Measurements from ENCODE around the gene C11orf98.
"Not testable (repeated sequence)": the region's sequence is repeated elsewhere in the genome, so short reads cannot be mapped to it uniquely, and the experiment has no call there.

The C11orf98 gene

GRCh38 chr11:62665075-62665598 lies at the start of gene C11orf98, which contains the start of gene CSKMT:
Gene C11orf98, minus strand, starts transcription at chr11:62665210. Its CDS starts 41 bp downstream, at chr11:62665169.
Gene CSKMT, plus strand, starts transcription at chr11:62665312. Its CDS starts 568 bp downstream, at chr11:62665880.
- peak; percentile 91 for DNase-seq

- DNase-seq, result no peak
These were observed 48.3 kb upstream of the C11orf98 start for GRCh38 chr11:62713343-62713742.

DNA sequence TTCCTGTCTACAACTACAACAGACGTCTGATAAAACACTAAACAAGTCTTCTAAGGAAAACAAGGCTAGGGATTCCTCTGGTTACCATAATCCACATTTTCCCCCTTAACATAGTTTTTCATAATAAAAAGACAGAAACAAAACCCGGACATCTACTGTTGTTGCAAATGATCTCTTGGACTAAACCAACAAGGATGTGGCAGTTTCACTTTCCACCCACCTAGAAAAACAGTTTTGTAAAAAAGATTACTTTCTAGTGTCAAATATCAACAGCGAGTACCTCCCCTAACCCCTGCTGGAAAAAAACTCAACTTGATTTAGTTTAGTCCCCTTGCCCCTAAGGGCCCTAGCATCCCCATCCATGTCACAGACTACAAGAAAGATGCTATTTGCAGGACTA lies 47.9 kb upstream of the C11orf98 start:
- no peak for DNase-seq

- DNase-seq, result no peak
These were observed 47.3 kb upstream of the C11orf98 start for GRCh38 chr11:62712276-62712812.

GRCh38 chr11:62710001-62710345 lies 45.0 kb upstream of the C11orf98 start:
- DNase-seq, result no peak

DNA sequence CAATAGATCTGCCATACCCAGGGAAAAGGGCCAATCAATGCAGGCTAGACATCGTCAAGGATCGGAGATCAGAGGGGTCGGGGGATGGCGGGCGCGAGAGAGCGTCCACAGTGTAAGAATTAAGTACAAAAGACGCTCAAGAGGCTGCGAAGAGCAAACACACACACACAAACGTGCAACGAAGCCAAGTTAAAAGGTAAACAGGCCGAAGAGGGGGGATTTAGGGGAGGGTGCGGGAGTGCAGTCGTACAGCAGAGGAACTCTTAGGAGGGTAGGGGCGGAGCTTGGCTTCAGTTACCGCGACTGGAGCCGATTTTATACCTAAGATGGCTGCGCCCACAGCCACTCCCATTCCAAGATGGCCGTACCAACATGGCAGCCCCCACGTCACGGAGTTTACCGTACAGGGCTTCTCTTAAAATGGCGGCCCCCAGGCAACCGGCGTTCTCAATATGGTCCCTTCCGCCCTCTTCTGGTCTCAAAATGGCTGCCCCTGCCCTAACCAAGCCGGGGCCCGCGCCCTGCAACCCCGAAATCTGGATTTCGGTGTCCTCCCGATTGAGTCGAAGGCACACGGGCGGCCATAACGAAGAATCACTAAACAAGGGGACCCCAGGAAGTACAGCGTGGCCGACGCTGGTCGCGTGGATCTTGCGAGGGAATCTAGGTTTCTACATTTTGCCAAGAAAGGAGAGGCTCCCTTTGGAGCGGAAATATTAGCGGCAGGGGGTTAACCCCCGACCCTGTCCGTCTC lies 44.4 kb upstream of the C11orf98 start:
- DNase-seq, result peak; percentile 99

DNA sequence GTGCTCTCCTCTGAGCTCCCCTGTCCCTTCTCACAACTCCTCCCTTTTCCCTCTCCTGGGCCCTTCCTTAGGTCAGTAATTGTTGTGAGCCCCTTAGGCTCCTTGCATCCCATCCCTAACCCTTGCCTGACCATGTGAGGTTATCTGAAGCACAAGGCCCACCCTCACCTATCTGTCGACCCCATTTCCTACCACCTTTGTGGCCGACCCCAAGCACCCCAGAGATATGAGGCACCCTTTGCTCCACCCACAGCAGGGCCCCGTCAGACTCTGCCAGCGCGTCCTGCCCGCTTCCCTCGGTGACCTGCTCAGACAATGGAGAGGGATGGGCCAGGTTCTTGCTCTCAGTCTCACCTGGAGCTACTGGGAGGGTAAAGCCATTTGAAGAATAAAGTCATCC lies 43.8 kb upstream of the C11orf98 start:
- peak; percentile 59 for DNase-seq

- DNase-seq, result no peak
These were observed 43.4 kb upstream of the C11orf98 start for GRCh38 chr11:62708392-62708791.

GRCh38 chr11:62707277-62707861 lies 42.4 kb upstream of the C11orf98 start, which contains the start of the genes BSCL2 and GNG3:
Gene BSCL2, minus strand, starts transcription at chr11:62707424. Its CDS starts 229 bp downstream, at chr11:62707195.
Gene GNG3, plus strand, starts transcription at chr11:62707676. Its CDS starts 620 bp downstream, at chr11:62708296.
- no peak for DNase-seq

DNA sequence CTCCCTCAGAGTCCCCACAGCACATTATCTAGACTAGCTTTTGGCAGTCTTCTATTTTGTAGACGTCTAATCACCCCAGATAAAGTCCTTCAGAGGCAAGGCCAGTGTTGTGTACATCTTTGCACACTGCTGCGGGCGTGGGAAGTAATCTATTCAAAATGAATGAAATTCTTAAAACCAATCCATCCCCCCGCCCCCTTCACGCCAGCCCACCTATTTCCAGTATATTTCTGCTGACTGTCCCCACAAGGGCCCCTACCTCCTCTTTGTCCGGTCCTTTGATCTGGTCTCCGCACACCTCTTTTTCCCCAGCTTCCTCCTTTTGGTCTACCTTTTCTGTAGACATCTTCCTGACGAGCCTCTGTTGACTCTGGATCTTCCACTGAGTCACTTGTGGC lies 41.8 kb upstream of the C11orf98 start:
- no peak for DNase-seq

DNA sequence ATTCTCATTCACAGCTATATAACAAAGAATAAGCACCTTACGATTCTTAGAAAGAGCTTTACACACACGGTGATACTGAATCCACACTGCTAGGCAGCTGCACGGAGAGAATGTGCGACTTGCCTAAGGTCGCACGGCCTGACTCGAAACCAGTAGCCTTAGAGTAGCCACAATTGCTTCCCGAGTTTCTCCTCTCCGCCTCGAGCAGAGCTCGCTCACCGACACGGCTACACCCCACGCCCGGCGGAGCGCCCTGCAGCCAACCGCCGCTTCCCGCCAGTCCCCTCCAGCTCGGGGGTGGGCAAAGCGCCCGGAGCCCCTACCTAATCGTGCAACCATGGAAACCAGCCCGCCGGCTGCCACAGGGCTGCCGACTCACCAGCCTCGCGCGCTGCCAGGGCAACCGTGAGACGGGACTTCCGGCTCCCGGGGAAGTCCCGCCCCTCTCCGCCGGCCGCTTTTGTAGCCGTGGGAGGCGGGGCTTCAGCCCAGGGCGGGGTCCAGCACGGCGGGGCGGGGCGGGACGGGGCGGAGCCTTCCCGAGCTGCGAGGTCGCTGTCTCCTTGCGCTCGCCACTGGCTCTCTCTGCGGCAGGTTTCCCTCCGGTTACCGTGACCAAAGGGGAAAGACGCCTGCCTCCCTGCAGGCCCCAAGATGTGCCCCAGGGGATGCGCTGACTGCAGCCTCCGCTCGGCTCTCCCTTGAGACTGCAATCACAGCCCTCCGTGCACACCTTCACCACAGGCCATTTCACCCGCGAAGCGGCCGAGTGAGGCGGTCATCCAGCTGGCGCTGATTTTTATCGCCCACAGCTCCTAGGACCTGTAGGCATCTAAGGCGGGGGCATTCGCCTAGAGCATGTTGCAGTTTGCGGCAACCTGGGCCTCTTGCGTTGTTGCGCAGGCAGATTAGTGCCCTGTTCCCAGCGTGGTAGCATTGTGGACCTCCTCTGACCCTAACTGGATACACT lies 41.2 kb upstream of the C11orf98 start:
- peak; percentile 98 for DNase-seq

- DNase-seq, result peak; percentile 36
These were observed 40.4 kb upstream of the C11orf98 start for GRCh38 chr11:62705413-62705812.

DNA sequence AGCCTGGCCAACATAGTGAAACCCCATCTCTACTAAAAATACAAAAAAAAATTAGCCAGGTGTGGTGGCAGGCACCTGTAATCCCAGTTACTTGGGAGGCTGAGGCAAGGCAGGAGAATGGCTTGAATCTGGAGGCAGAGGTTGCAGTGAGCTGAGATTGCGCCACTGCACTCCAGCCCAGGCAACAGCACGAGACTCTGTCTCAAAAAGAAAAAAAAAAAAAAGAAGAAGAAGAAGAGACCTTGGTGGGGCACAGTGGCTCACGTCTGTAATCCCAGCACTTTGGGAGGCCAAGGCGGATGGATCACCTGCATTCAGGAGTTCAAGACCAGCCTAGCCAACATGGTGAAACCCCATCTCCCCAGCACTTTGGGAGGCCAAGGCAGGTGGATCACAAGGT lies 38.9 kb upstream of the C11orf98 start:
- DNase-seq, result not testable (repeated sequence)

- DNase-seq, result no peak
These were observed 37.2 kb upstream of the C11orf98 start for GRCh38 chr11:62702246-62702645.

- DNase-seq, result peak; percentile 43
These were observed 29.6 kb upstream of the C11orf98 start for GRCh38 chr11:62694455-62695167.

- not testable (repeated sequence) for DNase-seq
These were observed 28.6 kb upstream of the C11orf98 start for GRCh38 chr11:62693624-62694023.

- no peak for DNase-seq
These were observed 24.6 kb upstream of the C11orf98 start, which contains the start of gene LRRN4CL for GRCh38 chr11:62689421-62690183. Gene LRRN4CL, minus strand, starts transcription at chr11:62689530. Its CDS starts 1,022 bp downstream, at chr11:62688508.

- DNase-seq, result no peak
These were observed 23.5 kb upstream of the C11orf98 start for GRCh38 chr11:62688491-62688890.

DNA sequence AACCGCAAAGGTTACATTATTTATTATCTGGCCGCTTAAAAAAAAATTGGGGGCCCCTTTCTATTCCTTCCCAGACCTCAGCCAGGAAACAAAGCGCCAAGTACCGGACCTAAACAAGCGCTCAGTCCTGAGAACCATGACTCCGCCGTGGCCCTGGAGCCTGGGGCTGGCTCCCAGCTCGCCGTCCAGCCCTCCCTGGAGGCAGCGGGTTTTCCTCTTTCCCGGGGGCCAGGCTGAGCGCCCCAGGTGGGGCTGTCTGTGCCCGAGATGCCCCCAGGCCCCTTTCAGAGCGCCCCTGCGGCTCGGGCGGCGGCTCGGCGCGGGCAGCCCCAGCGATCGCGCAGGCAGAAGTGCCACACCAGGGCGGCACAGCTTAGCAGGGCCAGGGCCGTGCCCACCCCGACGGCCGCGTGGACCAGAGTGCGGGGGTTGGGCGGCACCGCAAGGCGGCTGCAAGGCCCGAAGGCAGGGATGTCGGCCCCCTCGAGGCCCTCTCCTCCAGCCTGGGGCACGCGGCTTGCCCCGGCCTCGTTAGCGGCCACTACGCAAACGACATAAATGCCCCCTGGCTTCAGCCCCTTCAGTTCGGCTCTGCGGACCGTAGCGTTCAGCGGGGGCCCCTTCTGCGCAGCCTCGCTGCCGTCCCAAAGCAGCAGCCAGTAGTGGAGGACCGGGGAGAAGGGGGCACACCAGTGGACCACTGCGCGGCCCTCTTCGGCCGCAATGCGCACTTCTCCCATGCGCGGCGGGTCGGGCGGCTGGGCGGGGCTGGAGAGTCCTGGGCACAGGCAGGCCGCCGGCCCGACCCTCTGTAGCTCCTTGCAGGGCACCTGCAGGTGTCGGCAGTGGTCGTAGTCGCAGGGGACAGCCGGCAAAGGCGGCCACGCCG lies 22.7 kb upstream of the C11orf98 start:
- no peak for DNase-seq

DNA sequence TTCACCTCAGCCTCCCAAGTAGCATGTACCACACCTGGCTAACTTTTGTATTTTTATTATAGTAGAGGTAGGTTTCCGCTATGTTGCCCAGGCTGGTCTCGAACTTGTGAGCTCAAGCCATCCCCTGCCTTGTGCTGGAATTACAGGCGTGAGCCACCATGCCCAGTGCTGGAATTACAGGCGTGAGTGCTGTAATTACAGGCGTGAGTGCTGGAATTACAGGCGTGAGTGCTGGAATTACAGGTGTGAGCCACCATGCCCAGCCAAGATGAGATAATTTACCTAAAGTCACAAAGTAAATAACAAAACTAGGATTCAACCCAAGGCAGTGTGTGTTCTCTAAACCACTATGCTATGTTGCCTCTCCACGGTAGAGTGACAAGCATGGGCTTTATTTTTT lies 17.5 kb upstream of the C11orf98 start:
- no peak for DNase-seq
